ENCODE measurements around the gene FADS2.

DNA sequence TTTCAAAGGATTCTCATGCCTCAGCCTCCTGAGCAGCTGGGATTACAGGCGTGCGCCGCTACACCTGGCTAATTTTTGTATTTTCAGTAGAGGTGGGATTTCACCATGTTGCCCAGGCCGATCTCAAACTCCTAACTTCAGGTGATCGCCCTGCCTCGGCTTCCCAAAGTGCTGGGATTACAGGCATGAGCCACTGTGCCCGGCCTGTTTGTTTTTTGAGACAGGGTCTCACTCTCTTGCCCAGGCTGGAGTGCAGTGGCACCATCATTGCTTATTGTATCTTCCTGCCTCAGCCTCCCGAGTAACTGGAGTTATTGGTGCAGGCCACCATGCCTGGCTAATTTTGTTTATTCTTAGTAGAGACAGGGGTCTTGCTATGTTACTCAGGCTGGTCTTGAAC is 8.1 kb downstream of the FADS2 start:
- TF ChIP-seq, protein P1, sequence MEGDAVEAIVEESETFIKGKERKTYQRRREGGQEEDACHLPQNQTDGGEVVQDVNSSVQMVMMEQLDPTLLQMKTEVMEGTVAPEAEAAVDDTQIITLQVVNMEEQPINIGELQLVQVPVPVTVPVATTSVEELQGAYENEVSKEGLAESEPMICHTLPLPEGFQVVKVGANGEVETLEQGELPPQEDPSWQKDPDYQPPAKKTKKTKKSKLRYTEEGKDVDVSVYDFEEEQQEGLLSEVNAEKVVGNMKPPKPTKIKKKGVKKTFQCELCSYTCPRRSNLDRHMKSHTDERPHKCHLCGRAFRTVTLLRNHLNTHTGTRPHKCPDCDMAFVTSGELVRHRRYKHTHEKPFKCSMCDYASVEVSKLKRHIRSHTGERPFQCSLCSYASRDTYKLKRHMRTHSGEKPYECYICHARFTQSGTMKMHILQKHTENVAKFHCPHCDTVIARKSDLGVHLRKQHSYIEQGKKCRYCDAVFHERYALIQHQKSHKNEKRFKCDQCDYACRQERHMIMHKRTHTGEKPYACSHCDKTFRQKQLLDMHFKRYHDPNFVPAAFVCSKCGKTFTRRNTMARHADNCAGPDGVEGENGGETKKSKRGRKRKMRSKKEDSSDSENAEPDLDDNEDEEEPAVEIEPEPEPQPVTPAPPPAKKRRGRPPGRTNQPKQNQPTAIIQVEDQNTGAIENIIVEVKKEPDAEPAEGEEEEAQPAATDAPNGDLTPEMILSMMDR (IDR thresholded peaks at IDR 0.05; ENCODE audit: low read length), result no peak
- no peak for TF ChIP-seq EZH2 (optimal IDR thresholded peaks at IDR 0.05; ENCODE audit: low read depth, low read length)
- no peak for TF ChIP-seq EZH2phosphoT487 (IDR thresholded peaks at IDR 0.05; ENCODE audit: low read length)
